SJCRH30 (cell line): ENCODE measurements around the gene LMAN2L. TPM values are rescaled to one million over a fixed set of nuclear protein-coding genes. Genes with fewer than 3 reads are reported as not detected.
A peak's percentile ranks its signal among the peaks of the same experiment; 100 is the strongest.

Experiments
- DNase-seq, 2 experiments: peaks; one replicate each; pipeline ENCODE4 v3.0.0-alpha.2; 2015 to 2020
- H3K27ac ChIP-seq: fragments of 250-450 bp; sonication (Bioruptor Pico); 2 replicates; pipeline ENCODE4 v1.5.1; 2020; ENCODE audit warnings: mild to moderate bottlenecking, moderate library complexity
- H3K27me3 ChIP-seq: fragments of 250-450 bp; sonication (Bioruptor Pico); 2 replicates; pipeline ENCODE4 v1.5.1; 2020; ENCODE audit warnings: mild to moderate bottlenecking, moderate library complexity
- H3K36me3 ChIP-seq: fragments of 250-450 bp; sonication (Bioruptor Pico); 2 replicates; pipeline ENCODE4 v1.5.1; 2020; ENCODE audit warnings: mild to moderate bottlenecking, moderate library complexity
- H3K4me1 ChIP-seq: fragments of 250-450 bp; sonication (Bioruptor Pico); 2 replicates; pipeline ENCODE4 v1.5.1; 2020; ENCODE audit warnings: mild to moderate bottlenecking, moderate library complexity
- H3K4me3 ChIP-seq: fragments of 250-450 bp; sonication (Bioruptor Pico); 2 replicates; pipeline ENCODE4 v1.5.1; 2020; ENCODE audit warnings: mild to moderate bottlenecking, moderate library complexity
- H3K9me3 ChIP-seq: fragments of 250-450 bp; sonication (Bioruptor Pico); replicated peaks from 2 replicates; pipeline ENCODE4 v1.5.1; 2020; ENCODE audit warnings: mild to moderate bottlenecking, moderate library complexity
- total RNA-seq: library from RNA; depleted of rRNA; stranded (reverse); fragments of >200 nt; shearing (Covaris generic); gene quantifications from 2 replicates; pipeline ENCODE4 v1.2.3, GENCODE V29; 2014

Gene LMAN2L
- total RNA-seq, 1 experiment from 2014 or later = 31.9 TPM

- no peak overlapping the region for H3K27ac ChIP-seq
- no peak overlapping the region for H3K4me3 ChIP-seq
- no peaks in the 10 kb centered on the region for H3K36me3 ChIP-seq
Measured at GRCh38 chr2:96764253-96764637, 24.4 kb upstream of the LMAN2L start.

GRCh38 chr2:96763511-96764252 is 23.8 kb upstream of the LMAN2L start:
- peaks cover 4% of the 10 kb centered on the region; the same call in 1 of the 2 replicates for H3K4me1 ChIP-seq
- no peak overlapping the region for H3K27ac ChIP-seq
- no peak overlapping the region for H3K4me3 ChIP-seq
- H3K36me3 ChIP-seq = no peaks in the 10 kb centered on the region
- no peaks in the 10 kb centered on the region for H3K27me3 ChIP-seq
- peak in 1 of 2 experiments; percentile 45 for DNase-seq
- no peaks in the 10 kb centered on the region for H3K9me3 ChIP-seq

More at GRCh38 chr2:96764253-96764637, 24.4 kb upstream of the LMAN2L start:
- Histone ChIP-seq H3K9me3 (no peaks in the 10 kb centered on the region), H3K27me3 (no peaks in the 10 kb centered on the region), H3K4me1 (peaks cover 4% of the 10 kb centered on the region; the same call in 1 of the 2 replicates)
- DNase-seq = no peak

- Histone ChIP-seq H3K4me1 (peaks cover 4% of the 10 kb centered on the region; the same call in 1 of the 2 replicates), H3K4me3 (no peak overlapping the region), H3K36me3 (no peaks in the 10 kb centered on the region), H3K27me3 (no peaks in the 10 kb centered on the region), H3K9me3 (no peaks in the 10 kb centered on the region), H3K27ac (no peak overlapping the region)
- peak in 1 of 2 experiments; percentile 39 for DNase-seq
Measured at GRCh38 chr2:96762529-96763311, 22.9 kb upstream of the LMAN2L start.

GRCh38 chr2:96760986-96761832 is 21.3 kb upstream of the LMAN2L start:
- Histone ChIP-seq H3K9me3 (no peaks in the 10 kb centered on the region), H3K36me3 (no peaks in the 10 kb centered on the region), H3K4me3 (peak overlapping the region; percentile 63), H3K27me3 (no peaks in the 10 kb centered on the region), H3K27ac (no peak overlapping the region), H3K4me1 (peaks cover 4% of the 10 kb centered on the region; the same call in 1 of the 2 replicates)
- DNase-seq = peak; percentile 41 to 49

GRCh38 chr2:96760036-96760985 is 20.4 kb upstream of the LMAN2L start, which contains the start of gene CNNM4:
Gene CNNM4, plus strand, starts transcription at chr2:96760902. Its CDS starts 98 bp downstream, at chr2:96761000.
- H3K9me3 ChIP-seq = no peaks in the 10 kb centered on the region
- H3K27ac ChIP-seq = no peak within 1 kb of the TSS
- peak; percentile 93 to 94 for DNase-seq
- H3K36me3 ChIP-seq = no peaks in the 10 kb centered on the region
- peak within 1 kb of the TSS; percentile 63 for H3K4me3 ChIP-seq
- no peaks in the 10 kb centered on the region for H3K27me3 ChIP-seq
- peaks cover 4% of the 10 kb centered on the region; the same call in 1 of the 2 replicates for H3K4me1 ChIP-seq

GRCh38 chr2:96759548-96759947 is 19.7 kb upstream of the LMAN2L start:
- no peaks in the 10 kb centered on the region for H3K36me3 ChIP-seq
- H3K9me3 ChIP-seq = no peaks in the 10 kb centered on the region

GRCh38 chr2:96758987-96759386 is 19.1 kb upstream of the LMAN2L start:
- H3K36me3 ChIP-seq = no peaks in the 10 kb centered on the region
- H3K9me3 ChIP-seq = no peaks in the 10 kb centered on the region
- no peak overlapping the region for H3K4me3 ChIP-seq
- H3K4me1 ChIP-seq = peaks cover 4% of the 10 kb centered on the region; the same call in 1 of the 2 replicates
- no peaks in the 10 kb centered on the region for H3K27me3 ChIP-seq
- no peak overlapping the region for H3K27ac ChIP-seq
- DNase-seq = no peak

More at GRCh38 chr2:96759548-96759947, 19.7 kb upstream of the LMAN2L start:
- peak in 1 of 2 experiments; percentile 27 for DNase-seq
- peaks cover 4% of the 10 kb centered on the region; the same call in 1 of the 2 replicates for H3K4me1 ChIP-seq
- H3K27me3 ChIP-seq = no peaks in the 10 kb centered on the region
- H3K4me3 ChIP-seq = no peak overlapping the region
- no peak overlapping the region for H3K27ac ChIP-seq

- H3K36me3 ChIP-seq = no peaks in the 10 kb centered on the region
- no peak for DNase-seq
- H3K9me3 ChIP-seq = no peaks in the 10 kb centered on the region
- no peaks in the 10 kb centered on the region for H3K27me3 ChIP-seq
- H3K4me1 ChIP-seq = no peaks in the 10 kb centered on the region; the same call in 1 of the 2 replicates
- H3K27ac ChIP-seq = no peak overlapping the region
- H3K4me3 ChIP-seq = no peak overlapping the region
Measured at GRCh38 chr2:96757477-96757860, 17.6 kb upstream of the LMAN2L start.

GRCh38 chr2:96756788-96757476 is 17.1 kb upstream of the LMAN2L start:
- H3K36me3 ChIP-seq = no peaks in the 10 kb centered on the region
- no peak for DNase-seq
- H3K4me1 ChIP-seq = no peaks in the 10 kb centered on the region; the same call in 1 of the 2 replicates
- no peaks in the 10 kb centered on the region for H3K9me3 ChIP-seq
- H3K27ac ChIP-seq = no peak overlapping the region
- H3K27me3 ChIP-seq = no peaks in the 10 kb centered on the region
- H3K4me3 ChIP-seq = no peak overlapping the region

- H3K4me1 ChIP-seq = no peaks in the 10 kb centered on the region; the same call in 1 of the 2 replicates
- no peak for DNase-seq
- H3K9me3 ChIP-seq = no peaks in the 10 kb centered on the region
- H3K36me3 ChIP-seq = no peaks in the 10 kb centered on the region
- no peak overlapping the region for H3K27ac ChIP-seq
- no peak overlapping the region for H3K4me3 ChIP-seq
- no peaks in the 10 kb centered on the region for H3K27me3 ChIP-seq
Measured at GRCh38 chr2:96754317-96754716, 14.5 kb upstream of the LMAN2L start.

GRCh38 chr2:96753661-96754282 is 13.9 kb upstream of the LMAN2L start:
- no peaks in the 10 kb centered on the region for H3K9me3 ChIP-seq
- DNase-seq = no peak
- no peak overlapping the region for H3K4me3 ChIP-seq
- H3K27me3 ChIP-seq = no peaks in the 10 kb centered on the region
- H3K36me3 ChIP-seq = no peaks in the 10 kb centered on the region
- H3K4me1 ChIP-seq = no peaks in the 10 kb centered on the region
- H3K27ac ChIP-seq = no peak overlapping the region

GRCh38 chr2:96751800-96752199 is 11.9 kb upstream of the LMAN2L start:
- no peak for DNase-seq
- H3K9me3 ChIP-seq = no peaks in the 10 kb centered on the region
- no peaks in the 10 kb centered on the region for H3K4me1 ChIP-seq
- H3K27me3 ChIP-seq = no peaks in the 10 kb centered on the region
- no peak overlapping the region for H3K27ac ChIP-seq
- H3K36me3 ChIP-seq = no peaks in the 10 kb centered on the region
- H3K4me3 ChIP-seq = no peak overlapping the region
